HG03558 (cell line): Measurements from ENCODE around the gene CACNA2D3.

Experiments used
- ATAC-seq: cut with Tn5 transposase; IDR thresholded peaks from one replicate; pipeline ENCODE4 v1.9.1; 2021; ENCODE audit warnings: moderate number of reproducible peaks; ENCODE audit not compliant: unreplicated experiment; ENCODE audit errors: extremely low read depth

The CACNA2D3 gene

DNA sequence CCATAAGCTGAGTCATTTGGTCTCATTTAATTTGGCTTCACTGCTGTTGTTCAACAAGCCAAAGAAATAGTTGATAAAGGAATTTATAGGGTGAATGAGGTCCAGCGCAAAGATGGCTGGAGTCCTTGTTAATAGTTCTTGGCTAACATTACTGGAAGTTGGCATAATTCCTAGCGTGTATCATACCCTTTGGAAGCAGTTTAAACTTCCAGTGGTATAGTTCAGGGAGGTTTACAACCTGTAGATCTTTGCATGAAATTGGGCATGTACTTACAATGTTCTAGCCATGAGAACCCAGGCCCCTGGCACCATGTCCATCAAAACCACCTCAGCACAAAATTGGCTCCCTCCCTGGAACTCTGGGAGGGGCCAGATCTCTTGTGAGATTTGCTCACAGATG lies 424.7 kb downstream of the CACNA2D3 start:
- no peak for ATAC-seq

GRCh38 chr3:54547846-54548245 lies 425.5 kb downstream of the CACNA2D3 start:
- no peak for ATAC-seq

DNA sequence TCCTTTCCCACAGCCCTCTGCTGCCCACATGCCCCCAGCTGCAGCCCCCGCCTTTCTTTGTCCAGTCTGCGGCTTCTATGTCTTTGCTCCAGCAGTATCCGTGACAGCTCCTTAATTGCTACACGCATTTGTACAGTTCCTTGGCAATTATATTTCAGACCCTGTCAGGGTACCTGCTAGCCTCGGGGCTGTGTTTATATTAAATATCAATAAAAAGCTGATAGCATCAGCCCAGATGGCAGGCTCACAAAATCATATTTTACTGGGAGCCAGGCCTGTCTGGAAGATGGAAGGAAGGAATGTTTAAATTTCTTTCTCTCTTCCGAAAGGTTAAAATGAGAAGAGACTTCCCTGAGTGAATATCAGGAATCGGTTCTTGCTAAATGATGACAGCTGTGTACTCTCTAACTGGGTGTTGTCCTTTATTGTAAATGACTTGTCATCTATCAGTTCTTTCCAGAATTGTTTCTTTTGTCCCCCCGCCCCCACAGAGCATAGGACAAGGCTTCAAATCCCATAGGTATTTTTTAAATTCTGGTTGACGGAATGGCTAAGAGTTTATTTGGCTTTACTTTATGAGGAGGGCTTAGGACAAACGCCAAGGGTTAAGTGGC lies 427.4 kb downstream of the CACNA2D3 start:
- ATAC-seq, result no peak

DNA sequence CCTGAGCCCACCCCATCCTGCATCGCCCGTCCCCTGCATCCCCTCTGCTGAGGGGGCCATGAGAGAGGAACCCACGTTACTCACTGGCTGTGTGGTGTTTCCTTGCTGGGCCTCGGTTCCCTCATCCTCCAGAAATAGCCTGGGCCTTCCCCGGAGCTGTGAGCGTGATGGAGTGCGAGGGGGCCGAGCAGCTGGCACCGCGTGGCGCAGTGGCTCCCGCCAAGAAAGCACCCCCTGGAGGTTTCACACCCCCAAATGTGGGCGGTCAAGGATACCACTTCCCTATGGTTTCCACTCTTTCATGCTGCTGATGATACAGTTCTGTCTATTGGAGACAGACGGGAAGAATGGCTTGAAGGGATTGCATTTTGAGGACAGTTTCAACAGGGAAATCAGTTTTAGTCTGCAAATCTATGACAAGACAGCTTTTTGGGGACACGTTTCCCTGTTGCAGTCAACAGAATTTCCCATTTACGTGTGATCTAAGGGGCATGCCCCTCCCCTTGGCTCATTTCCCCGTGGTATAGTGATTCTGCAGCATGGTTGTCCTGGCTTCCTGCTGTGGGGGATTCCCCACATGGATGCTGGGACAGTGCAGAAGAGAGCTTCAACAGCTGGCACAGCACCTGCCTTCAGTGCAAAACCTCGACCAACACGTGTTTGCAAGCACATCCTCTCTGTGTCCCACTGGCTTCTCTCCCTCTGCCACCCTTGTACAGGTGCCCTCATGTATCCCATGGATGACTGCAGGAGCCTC lies 428.0 kb downstream of the CACNA2D3 start:
- ATAC-seq, result no peak

- no peak for ATAC-seq
These were observed 434.3 kb downstream of the CACNA2D3 start for GRCh38 chr3:54556630-54557029.

GRCh38 chr3:54557538-54558428 lies 435.4 kb downstream of the CACNA2D3 start:
- no peak for ATAC-seq

- ATAC-seq, result no peak
These were observed 441.3 kb downstream of the CACNA2D3 start for GRCh38 chr3:54563501-54564200.

GRCh38 chr3:54564374-54564925 lies 442.1 kb downstream of the CACNA2D3 start:
- ATAC-seq, result no peak

DNA sequence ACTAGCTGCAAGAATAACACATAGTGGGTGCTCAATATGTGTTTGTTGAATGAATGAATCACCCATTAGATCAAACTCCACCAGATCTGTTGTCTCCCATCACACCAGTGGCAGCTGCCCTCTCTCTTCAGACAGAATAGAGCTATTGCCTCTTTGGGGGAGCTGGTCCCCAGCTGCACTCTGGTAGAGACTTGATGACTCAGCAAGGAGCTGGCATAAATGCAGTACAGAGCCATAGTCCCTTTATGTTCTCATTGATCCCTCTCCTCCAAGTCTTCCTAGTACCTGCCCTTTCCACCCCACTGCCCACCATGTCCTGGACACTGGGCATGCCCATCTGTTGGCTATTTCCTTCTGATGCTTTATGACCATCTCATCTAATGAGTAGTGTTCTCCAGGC lies 443.6 kb downstream of the CACNA2D3 start:
- ATAC-seq, result no peak

GRCh38 chr3:54567949-54568348 lies 445.6 kb downstream of the CACNA2D3 start:
- no peak for ATAC-seq

DNA sequence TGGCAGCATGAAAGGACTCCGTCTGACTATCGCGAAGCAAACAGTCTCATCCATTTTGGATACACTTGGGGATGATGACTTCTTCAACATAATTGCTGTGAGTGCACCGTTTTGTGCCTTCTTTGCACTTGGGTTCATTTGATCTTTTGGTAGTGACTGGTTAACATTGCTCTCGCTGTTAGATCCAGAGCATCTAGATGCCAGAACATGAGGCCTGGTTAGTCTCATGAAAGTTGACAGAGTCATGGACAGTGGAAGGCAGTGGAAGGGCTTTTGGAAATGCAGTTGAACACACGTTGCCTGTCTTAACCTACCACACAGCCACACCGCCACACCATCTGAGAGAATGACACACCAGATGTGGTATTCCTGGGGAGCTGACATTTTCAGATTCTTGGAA lies 447.7 kb downstream of the CACNA2D3 start:
- no peak for ATAC-seq

- ATAC-seq, result no peak
These were observed 450.0 kb downstream of the CACNA2D3 start for GRCh38 chr3:54572197-54572895.

- no peak for ATAC-seq
These were observed 451.5 kb downstream of the CACNA2D3 start for GRCh38 chr3:54573858-54574257.

DNA sequence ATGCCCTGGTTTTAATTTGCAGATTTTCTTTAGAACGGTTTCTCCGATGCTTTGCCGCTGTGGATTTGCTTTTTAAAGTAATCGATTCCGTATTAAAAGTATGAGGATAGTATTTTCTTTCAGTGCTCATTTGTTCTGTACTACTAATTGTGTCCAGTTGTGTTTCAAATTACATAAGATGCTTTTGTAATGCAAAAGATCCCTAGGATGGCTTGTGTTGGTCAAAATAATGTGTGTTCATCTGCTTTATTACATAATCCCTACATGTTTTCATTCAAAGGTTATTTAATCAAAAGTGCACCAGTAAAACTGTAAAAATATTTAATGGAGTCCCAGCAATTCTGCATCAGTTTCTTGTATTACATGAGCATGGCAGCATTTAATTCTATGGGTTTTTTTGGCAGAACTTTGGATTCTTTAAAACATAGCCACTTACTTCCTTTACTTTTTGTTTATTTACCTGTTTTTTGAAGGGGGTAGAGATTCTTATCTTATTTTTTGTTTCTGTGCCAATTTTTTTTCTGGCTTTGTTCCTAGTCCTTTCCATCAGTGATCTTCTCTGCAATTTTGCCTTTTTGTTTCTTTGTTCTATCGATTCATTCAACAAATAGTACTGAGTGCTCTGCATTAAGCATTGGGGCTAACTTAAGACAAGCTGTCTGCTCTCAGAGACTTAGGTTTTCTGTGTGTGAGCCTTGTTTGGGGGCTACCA lies 452.7 kb downstream of the CACNA2D3 start:
- ATAC-seq, result no peak

DNA sequence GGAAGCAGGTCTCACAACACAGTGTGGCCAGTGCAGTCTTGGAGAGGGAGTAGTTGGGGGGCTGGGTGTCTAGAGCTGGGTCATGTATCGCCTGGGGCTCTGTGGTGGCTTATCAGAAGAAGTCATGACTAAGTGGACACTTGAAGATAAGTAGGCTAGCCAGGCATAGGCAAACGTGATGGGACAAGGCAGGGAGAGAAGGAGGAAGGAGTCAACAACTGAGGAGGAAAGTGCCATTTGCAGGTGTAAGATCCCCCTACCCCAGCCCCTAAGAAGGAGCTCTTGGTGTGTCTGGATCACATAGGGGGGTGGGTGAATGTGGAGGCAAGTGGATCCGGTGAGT lies 453.2 kb downstream of the CACNA2D3 start:
- ATAC-seq, result no peak

GRCh38 chr3:54577313-54577712 lies 455.0 kb downstream of the CACNA2D3 start:
- ATAC-seq, result no peak

DNA sequence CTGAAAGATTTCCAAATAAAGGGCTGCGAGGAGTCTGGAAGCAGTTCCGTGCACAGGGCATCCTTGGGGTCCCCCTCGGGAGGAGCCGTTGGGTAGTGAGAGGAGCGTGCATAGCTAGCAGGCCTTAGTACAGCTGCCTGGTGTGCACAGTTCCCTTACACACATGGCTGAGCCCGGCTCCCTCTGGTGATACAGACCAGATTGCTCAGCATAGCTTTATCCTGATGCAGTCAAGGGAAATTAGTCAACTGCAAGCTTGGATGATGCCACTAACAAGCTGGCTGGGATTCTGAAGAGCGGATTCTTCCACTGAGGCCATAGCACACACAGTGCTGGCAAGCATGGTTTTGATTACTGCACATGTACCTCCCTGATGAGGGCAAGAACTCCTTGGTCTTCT lies 456.1 kb downstream of the CACNA2D3 start:
- no peak for ATAC-seq

- ATAC-seq, result no peak
These were observed 458.1 kb downstream of the CACNA2D3 start for GRCh38 chr3:54580453-54580852.

- ATAC-seq, result no peak
These were observed 460.1 kb downstream of the CACNA2D3 start for GRCh38 chr3:54582424-54582823.
